K562 (cell line): ENCODE measurements around the gene CASP2. TPM values are rescaled to one million over a fixed set of nuclear protein-coding genes. Genes with fewer than 3 reads are reported as not detected.

Experiments
- ATAC-seq: fragments of 200-7000 bp; cut with Tn5 transposase; 3 replicates; pipeline ENCODE4 v1.9.1; 2020; ENCODE audit warnings: moderate library complexity
- BruUV-seq: library from RNA; stranded (reverse); fragments of 400-500 nt; replicated peaks from 2 replicates; lab custom pipeline; 2021; lab: Mats Ljungman, UMichigan
- CTCF ChIA-PET: fragments of 300-600 bp; formaldehyde crosslinking; extraction: SDS; loops from one replicate; lab custom pipeline; 2021; ENCODE audit warnings: low intra/inter-chr PET ratio; lab: Yijun Ruan, JAX
- POLR2A ChIA-PET: fragments of 300-600, 350-650 bp; sonication (Branson Sonifier 250); formaldehyde crosslinking; extraction: SDS; loops from one replicate; lab custom pipeline; 2021; ENCODE audit warnings: antibody characterized with exemption, inconsistent platforms; lab: Yijun Ruan, JAX
- DNase-seq, 4 experiments: peaks; one replicate each; pipeline versions ENCODE4 v3.0.0 to v3.0.0-alpha.2; 2011 to 2018; ENCODE audit warnings: low spot score in 3 of 4, mixed read lengths in 3 of 4; ENCODE audit errors: extremely low read depth in 1 of 4
- FAIRE-seq: peaks from 2 replicates; lab custom pipeline; 2011; peaks lifted over from hg19 to GRCh38; lab: Jason Lieb, UNC
- H2AFZ ChIP-seq: 2 replicates; pipeline ENCODE4 v1.6.0; 2011; ENCODE audit warnings: low read depth, low read length, control low read depth, inconsistent platforms
- H3K27ac ChIP-seq: fragments of 200-600 bp; 3 replicates; pipeline ENCODE4 v1.8.0; 2011; ENCODE audit warnings: low read depth, mild to moderate bottlenecking, control low read depth, inconsistent platforms, low read length, moderate library complexity, mixed read lengths; ENCODE audit errors: extremely low read depth
- H3K27me3 ChIP-seq, 2 experiments: fragments of 300-600 bp in 1 of 2; 2 replicates in 1 of 2; 3 replicates in 1 of 2; pipeline versions ENCODE4 v1.6.0 to v1.8.0; 2011; ENCODE audit warnings: inconsistent platforms in 2 of 2, low read length in 2 of 2, mild to moderate bottlenecking in 1 of 2, mixed read lengths in 1 of 2, moderate library complexity in 1 of 2; ENCODE audit not compliant: control insufficient read depth in 2 of 2, insufficient read depth in 2 of 2
- H3K36me3 ChIP-seq: fragments of 300-600 bp; 3 replicates; pipeline ENCODE4 v1.8.0; 2011; ENCODE audit warnings: mild to moderate bottlenecking, low read length, inconsistent platforms; ENCODE audit not compliant: control insufficient read depth, insufficient read depth
- H3K4me1 ChIP-seq, 2 experiments: fragments of 200-600 bp in 1 of 2; replicated peaks in 1 of 2; 2 replicates in 1 of 2; 3 replicates in 1 of 2; pipeline versions ENCODE4 v1.5.1 to v1.8.0; 2011; ENCODE audit warnings: inconsistent platforms in 2 of 2, low read length in 2 of 2, mild to moderate bottlenecking in 1 of 2, mixed read lengths in 1 of 2, moderate library complexity in 1 of 2; ENCODE audit not compliant: control insufficient read depth in 2 of 2, insufficient read depth in 2 of 2
- H3K4me2 ChIP-seq: 2 replicates; pipeline ENCODE4 v1.6.1; 2011; ENCODE audit warnings: low read length, control low read depth, inconsistent platforms, mixed read lengths; ENCODE audit not compliant: insufficient read depth
- H3K4me3 ChIP-seq: fragments of 200-600 bp; sonication (generic), shearing (Covaris generic); 2 replicates; pipeline ENCODE4 v1.5.1; 2016; ENCODE audit warnings: control low read depth, inconsistent platforms
- H3K79me2 ChIP-seq: fragments of 200-600 bp; 3 replicates; pipeline ENCODE4 v1.8.0; 2011; ENCODE audit warnings: low read length, inconsistent platforms; ENCODE audit not compliant: control insufficient read depth, insufficient read depth
- H3K9ac ChIP-seq, 2 experiments: 2 replicates each; pipeline versions ENCODE4 v1.6.0 to v1.6.1; 2011; ENCODE audit warnings: low read depth in 2 of 2, low read length in 2 of 2, control low read depth in 1 of 2, inconsistent platforms in 1 of 2, mild to moderate bottlenecking in 1 of 2, mixed read lengths in 1 of 2; ENCODE audit not compliant: insufficient read depth in 1 of 2
- H3K9me1 ChIP-seq: one replicate; pipeline ENCODE4 v1.6.0; 2011; ENCODE audit warnings: inconsistent platforms, mild to moderate bottlenecking, low read length, moderate library complexity; ENCODE audit not compliant: control insufficient read depth, insufficient read depth
- H3K9me3 ChIP-seq: replicated peaks from 2 replicates; pipeline ENCODE4 v1.5.1; 2011; ENCODE audit warnings: low read depth, low read length, inconsistent platforms; ENCODE audit not compliant: control insufficient read depth, insufficient read depth
- H4K20me1 ChIP-seq: replicated peaks from 2 replicates; pipeline ENCODE4 v1.6.1; 2011; ENCODE audit warnings: low read length, inconsistent platforms, mixed read lengths; ENCODE audit not compliant: control insufficient read depth, insufficient read depth
- CHD7 ChIP-seq: fragments of 200-600 bp; sonication (generic); IDR thresholded peaks from one replicate; pipeline ENCODE4 v1.6.1; 2012; ENCODE audit warnings: mild to moderate bottlenecking, low read depth, low read length, inconsistent platforms
- EGR1 ChIP-seq: fragments of 450-650 bp; conservative IDR thresholded peaks from 2 replicates; pipeline ENCODE4 v1.6.1; 2017; ENCODE audit warnings: mild to moderate bottlenecking
- HOXB6 ChIP-seq: fragments of 250-450 bp; sonication (Bioruptor Pico); IDR thresholded peaks from 2 replicates; pipeline ENCODE4 v1.5.1; 2022; ENCODE audit warnings: mild to moderate bottlenecking, borderline replicate concordance
- NFE2 ChIP-seq: IDR thresholded peaks from 2 replicates; pipeline ENCODE4 v1.6.1; 2014; ENCODE audit warnings: antibody characterized with exemption, low read depth
- PBX2 ChIP-seq, 2 experiments: IDR thresholded peaks in 1 of 2; conservative IDR thresholded peaks in 1 of 2; 2 replicates each; pipeline ENCODE4 v1.6.1; 2016; ENCODE audit warnings: low read depth in 2 of 2, mild to moderate bottlenecking in 1 of 2, missing compliant biosample characterization in 1 of 2, missing genetic modification characterization in 1 of 2, moderate library complexity in 1 of 2
- ZNF316 ChIP-seq: fragments of 450-650 bp; IDR thresholded peaks from 2 replicates; pipeline ENCODE4 v1.6.1; 2016
- WGBS: fragments of 100-300 bp; shearing (Covaris generic); methylation state at CpG from one replicate; pipeline ENCODE4 v1.1.6; 2016; ENCODE audit warnings: low coverage, mixed read lengths; ENCODE audit not compliant: insufficient coverage; ENCODE audit errors: missing lambda C conversion rate; 5-methylcytosine and 5-hydroxymethylcytosine counted together
- in situ Hi-C: fragments of 300-500 bp; cut with MboI; formaldehyde crosslinking; loops from 4 replicates; pipeline ENCODE4 v1.15.0; 2018; ENCODE audit warnings: inconsistent platforms, mixed read lengths
- intact Hi-C: fragments of 100-400 bp; cut with micrococcal nuclease; formaldehyde crosslinking; loops from 2 replicates; pipeline ENCODE4 v1.14.2; 2022
- polyA plus RNA-seq, 8 experiments: library from polyadenylated mRNA; depleted of rRNA in 4 of 8; stranded (reverse) in 5 of 8; unstranded in 3 of 8; fragments of >200 nt; fragmentation: Nextera tagmentation in 2 of 8; fragmentation: Illumina TruSeq in 1 of 8; extraction: Ambion mirVana in 2 of 8; extraction: Trizol in 1 of 8; gene quantifications; 2 replicates each; pipeline versions ENCODE4 v1.2.1 to v1.2.3, GENCODE V29; 2011 to 2014; ENCODE audit warnings: inconsistent platforms in 1 of 8, missing spikeins in 1 of 8
- total RNA-seq, 7 experiments: library from RNA; depleted of rRNA in 6 of 7; stranded (reverse); fragments of >200 nt in 6 of 7; fragmentation: Illumina TruSeq in 2 of 7; extraction: Trizol in 2 of 7; gene quantifications; 2 replicates each; pipeline versions ENCODE4 v1.2.1 to v1.2.3, GENCODE V29; 2011 to 2021; ENCODE audit warnings: low replicate concordance in 1 of 7
- TF ChIP-seq, protein P1 (sequence below): fragments of 450-650 bp; IDR thresholded peaks from 2 replicates; pipeline ENCODE4 v1.6.1; 2016

CASP2 gene
- total and polyA plus RNA-seq, 9 of the 15 experiments (the other 6 are each of a cell fraction or from before 2014, with no cell fraction given): 18.8 to 64.9 (median 24.1) TPM

DNA sequence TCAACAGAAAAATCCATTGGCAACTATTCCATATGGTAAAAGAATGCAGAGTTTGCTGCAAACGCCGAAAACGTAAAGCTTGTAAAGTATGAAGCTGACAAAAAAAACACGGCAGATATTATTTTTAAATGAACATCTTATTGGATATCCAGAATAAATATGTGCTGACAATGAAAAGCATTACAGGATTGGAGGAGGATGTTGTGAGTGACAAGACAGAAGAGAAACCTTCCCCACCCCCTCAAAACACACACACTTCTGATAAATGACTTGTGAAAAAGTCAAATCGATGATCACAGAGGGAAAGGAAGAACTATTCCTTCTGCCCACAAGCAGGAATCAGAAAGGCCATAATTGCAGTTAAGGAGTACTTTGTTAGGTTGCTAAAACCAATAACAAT is 59.8 kb downstream of the CASP2 start:
- FAIRE-seq (no peak), DNase-seq (no peak), ATAC-seq (no peak)
- Histone ChIP-seq H3K4me3 (no peak overlapping the region), H2AFZ (no peak overlapping the region), H3K9ac (no peak overlapping the region), H3K4me1 (peaks cover 0 to 10% of the 10 kb centered on the region in 2 experiments; a peak in 3 of 5 replicates), H4K20me1 (no peaks in the 10 kb centered on the region), H3K27ac (no peak overlapping the region), H3K27me3 (peaks cover 48 to 64% of the 10 kb centered on the region in 2 experiments), H3K9me1 (no peaks in the 10 kb centered on the region), H3K79me2 (no peaks in the 10 kb centered on the region), H3K9me3 (no peaks in the 10 kb centered on the region), H3K36me3 (no peaks in the 10 kb centered on the region)
- intact Hi-C loops: loop anchor here (2.0 to 5.0 kb wide), 2 partner anchors 34 to 69 kb away; partner anchors contain the start of gene ZYX
- no TSS peak for BruUV-seq
- POLR2A ChIA-PET: interaction anchor here (0.6 kb wide), 1 partner anchor 22 kb away, joined by 5 read pairs; no protein-coding TSS in a partner anchor
- WGBS: 5% methylated on average over 5 of the region's 5 CpGs
- CTCF ChIA-PET: no interaction called here
- in situ Hi-C loops: no loop called here
- TF ChIP-seq, protein P1, sequence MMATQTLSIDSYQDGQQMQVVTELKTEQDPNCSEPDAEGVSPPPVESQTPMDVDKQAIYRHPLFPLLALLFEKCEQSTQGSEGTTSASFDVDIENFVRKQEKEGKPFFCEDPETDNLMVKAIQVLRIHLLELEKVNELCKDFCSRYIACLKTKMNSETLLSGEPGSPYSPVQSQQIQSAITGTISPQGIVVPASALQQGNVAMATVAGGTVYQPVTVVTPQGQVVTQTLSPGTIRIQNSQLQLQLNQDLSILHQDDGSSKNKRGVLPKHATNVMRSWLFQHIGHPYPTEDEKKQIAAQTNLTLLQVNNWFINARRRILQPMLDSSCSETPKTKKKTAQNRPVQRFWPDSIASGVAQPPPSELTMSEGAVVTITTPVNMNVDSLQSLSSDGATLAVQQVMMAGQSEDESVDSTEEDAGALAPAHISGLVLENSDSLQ: peak; percentile 82
- no peak for TF ChIP-seq PBX2 (CRISPR knock-in tag; IDR thresholded peaks at IDR 0.05; ENCODE audit: low read depth)
- TF ChIP-seq PBX2 (tag; conservative IDR thresholded peaks at IDR 0.05; ENCODE audit: low read depth): peak; percentile 65
- peak; percentile 28; the same call in 1 of the 2 replicates for TF ChIP-seq EGR1
- TF ChIP-seq CHD7: no peak
- no peak for TF ChIP-seq HOXB6
- TF ChIP-seq ZNF316: peak; percentile 28; the same call in 1 of the 2 replicates
- 0 out of 2 replicates have a peak, but pooled peaks have one; percentile 13 for TF ChIP-seq NFE2
- TF ChIP-seq, all 486 proteins: peak for 5
- no peak overlapping the region for H3K4me2 ChIP-seq
